HuH-7 (cell line): ENCODE measurements around the gene BCL2L2.

Experiments
- DNase-seq: peaks from one replicate; pipeline ENCODE4 v3.0.0; 2011; ENCODE audit warnings: low spot score

BCL2L2 gene

DNA sequence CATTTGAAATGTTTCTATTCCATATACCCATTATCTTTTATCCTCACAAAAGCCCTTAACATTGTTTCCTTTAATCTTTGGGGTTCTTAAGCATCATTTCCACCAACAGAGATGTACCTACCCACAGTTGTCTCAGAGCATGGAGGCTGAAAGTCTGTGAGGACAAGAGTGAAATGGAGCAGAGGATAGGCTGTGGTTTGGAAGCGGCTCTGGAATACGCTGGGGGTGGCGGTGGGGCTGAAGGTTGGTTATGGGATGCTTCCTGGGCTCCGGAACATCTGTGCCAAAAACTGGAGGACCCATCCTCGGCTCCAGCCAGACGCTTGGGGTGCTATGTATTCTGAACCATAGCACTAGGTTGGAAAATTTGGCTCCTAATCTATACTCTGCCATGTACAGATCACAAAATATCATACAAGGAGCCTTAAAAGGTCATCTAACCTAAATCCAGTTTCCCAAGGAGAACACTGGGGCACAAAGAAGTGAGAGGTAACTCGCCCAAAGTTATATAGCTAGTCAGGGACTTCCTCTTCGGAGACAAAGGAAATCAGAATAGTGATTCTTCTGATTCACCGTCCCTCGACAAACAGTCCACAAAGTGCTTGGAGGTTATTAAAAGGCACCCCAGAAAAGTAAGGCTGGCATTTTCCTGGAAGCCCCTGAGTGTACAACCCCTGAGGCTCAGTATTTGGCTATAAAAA, 6.5 kb upstream of the BCL2L2 start:
- DNase-seq, result no peak

DNA sequence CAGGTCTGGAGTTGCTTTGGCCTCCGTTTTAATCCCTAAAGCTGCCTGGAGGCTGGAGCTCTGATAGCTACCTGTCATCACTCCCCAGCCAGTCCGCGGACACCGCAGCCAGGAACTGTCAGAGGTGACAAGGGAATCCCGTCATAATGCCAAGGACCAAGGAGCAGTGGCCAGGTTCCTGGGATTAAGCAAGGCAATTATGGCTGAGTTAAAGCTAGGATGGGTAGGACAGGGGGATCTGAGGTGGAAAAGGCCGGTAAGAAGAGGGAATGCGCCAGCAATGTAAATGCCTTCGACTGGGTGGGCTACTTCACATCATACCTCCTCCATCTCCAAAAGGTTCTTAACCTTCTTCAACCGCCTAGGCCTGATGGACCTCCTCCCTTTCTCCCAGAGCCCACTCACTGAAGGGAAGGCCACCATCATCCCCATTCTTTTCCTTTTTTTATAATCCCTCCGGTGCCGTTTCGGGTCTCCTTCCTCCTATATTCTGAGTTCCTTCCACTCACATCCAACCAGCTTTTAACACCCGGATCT, 5.9 kb upstream of the BCL2L2 start:
- DNase-seq, result peak; percentile 25

DNA sequence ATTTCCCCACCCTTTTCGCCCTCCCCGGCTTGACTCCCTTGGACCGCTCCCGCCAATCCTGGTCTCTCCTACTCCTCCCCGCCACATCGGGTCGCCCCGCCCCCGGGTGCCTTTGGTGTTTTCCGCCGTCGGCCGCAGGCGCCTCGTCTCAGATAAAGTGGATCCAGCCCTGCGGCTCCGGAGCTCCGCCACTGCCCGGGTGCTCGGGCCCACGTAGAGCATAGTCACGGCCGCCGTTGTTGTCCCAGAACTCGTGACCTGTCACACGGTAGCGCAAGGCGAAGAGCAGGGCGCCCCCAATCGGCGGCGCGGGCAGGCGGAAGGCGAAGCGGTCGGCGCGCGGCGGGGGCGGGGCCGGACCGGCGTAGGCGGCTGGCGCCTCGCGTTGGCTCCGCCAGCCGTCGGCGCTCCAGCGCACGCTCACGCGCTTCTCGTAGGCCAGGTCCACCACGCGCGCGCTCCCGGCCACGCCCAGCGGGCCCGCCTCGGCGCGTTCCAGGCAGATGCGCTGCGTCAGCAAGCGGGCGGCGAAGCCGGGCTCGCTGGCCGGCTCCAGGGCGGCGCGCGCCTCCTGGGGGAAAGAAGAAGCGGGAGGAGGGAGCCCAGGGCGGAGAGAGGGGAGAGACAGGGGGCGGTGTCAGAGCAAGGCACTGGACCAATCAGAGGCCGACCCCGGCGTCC, 5.2 kb upstream of the BCL2L2 start:
- peak; percentile 96 for DNase-seq

DNA sequence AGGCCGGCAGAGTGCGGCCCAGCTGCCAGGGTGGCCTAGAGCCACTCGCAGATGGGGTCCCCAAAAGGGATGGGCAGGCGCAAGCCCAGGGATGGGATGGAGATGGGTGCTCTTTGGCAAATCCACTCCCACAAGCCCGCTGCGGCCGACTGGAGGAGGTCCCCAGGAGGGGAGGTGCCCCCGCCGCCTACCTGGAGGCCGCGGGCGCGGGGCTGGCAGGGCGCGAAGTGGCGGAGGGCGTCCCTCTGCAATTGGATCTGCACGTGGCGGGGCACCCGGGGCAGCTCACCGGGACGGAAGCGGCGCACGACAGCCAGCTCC, 4.7 kb upstream of the BCL2L2 start:
- DNase-seq, result no peak

DNA sequence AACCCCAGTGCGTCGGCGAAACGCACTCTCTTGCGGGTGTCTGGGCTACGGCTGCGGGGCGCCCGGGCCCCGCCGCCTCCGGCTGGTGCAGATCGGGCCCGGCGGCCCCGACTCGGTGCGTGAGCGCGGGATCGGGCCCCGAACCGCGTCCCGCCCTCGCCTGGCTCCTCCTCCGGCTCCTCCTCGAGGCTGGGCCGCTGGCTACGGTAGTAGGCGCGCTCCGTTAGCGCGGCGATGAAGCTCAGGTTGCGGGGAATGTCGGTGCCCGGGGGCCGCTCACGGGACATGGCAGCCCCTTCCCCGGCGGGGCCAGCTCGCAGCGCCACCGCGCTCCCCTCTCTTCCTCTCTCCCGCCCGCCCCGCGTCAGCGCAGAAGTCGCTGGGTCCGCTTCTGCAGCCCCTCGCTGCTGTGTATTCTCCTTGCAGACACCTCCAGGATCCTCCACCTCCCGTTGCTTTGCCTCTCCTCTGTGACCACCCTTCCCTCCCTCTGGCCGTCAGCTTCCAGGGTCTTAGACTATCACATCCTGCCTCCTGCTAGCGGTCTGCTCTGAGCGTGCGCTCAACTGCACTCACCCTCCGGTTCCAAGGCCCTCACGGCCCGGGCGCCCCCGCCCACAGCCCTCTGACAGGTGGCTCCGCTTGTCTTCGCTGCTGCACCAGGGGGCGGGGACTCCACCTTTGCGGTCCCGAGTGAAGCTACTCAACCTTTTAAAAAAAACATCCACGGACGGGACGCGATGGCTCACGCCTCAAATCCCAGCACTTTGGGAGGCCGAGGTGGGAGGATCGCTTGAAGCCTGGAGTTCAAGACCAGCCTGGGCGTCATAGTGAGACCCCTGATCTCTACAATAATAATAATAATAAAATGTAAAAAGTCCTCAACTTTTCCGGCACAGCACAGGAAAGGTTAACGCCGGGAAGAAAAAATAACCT, 4.1 kb upstream of the BCL2L2 start, which contains the start of gene PPP1R3E:
Gene PPP1R3E, minus strand, starts transcription at position 570 of the 936 bp plus-strand sequence. Its CDS starts 283 bp downstream, at position 287.
- DNase-seq, result peak; percentile 58

DNA sequence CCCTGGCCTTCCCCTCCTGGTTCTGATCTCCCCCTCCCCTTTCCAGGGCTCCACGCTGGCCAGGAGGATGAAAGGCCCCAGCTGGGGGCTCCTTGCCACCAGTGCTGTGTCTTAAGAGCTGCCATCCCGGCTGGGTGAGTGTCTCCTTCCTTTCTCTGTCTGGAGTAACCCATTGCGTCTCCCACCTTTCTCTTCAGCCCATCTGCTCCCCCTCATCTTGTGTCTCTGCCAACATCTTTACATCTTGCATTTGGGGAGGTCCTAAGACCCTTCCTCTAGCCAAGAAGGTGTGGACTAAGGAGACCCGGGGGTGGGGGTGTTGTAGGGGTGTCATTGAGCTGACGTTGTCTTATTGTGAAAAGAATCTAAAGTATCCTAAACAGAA, 505 bp downstream of the BCL2L2 start:
- DNase-seq, result no peak

DNA sequence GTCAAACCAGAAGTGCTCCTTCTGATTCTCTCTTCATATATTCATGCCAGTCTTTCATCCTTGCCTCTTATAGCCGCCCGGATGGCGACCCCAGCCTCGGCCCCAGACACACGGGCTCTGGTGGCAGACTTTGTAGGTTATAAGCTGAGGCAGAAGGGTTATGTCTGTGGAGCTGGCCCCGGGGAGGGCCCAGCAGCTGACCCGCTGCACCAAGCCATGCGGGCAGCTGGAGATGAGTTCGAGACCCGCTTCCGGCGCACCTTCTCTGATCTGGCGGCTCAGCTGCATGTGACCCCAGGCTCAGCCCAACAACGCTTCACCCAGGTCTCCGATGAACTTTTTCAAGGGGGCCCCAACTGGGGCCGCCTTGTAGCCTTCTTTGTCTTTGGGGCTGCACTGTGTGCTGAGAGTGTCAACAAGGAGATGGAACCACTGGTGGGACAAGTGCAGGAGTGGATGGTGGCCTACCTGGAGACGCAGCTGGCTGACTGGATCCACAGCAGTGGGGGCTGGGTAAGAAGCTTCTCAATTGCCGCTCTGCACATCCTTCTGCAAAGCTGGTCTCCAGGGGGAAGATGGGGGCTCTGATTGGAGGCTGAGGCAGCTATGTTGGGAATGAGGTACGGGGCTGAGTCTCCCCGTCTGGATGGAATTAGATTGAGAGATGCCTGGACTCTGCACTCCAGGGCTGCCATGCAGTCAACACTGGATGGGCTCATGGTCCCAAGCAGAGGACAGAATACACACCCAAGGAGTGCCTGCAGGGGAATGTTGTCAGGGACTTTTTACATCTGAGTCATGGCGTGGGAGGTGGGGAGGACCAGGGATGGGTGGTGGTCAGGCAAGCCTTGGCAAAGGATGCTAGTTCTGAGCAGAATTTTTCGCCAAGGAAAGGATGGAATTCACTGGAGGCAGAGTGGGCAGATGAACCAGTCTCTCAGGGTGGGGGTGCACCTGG, 1.3 kb downstream of the BCL2L2 start:
- DNase-seq, result no peak

DNA sequence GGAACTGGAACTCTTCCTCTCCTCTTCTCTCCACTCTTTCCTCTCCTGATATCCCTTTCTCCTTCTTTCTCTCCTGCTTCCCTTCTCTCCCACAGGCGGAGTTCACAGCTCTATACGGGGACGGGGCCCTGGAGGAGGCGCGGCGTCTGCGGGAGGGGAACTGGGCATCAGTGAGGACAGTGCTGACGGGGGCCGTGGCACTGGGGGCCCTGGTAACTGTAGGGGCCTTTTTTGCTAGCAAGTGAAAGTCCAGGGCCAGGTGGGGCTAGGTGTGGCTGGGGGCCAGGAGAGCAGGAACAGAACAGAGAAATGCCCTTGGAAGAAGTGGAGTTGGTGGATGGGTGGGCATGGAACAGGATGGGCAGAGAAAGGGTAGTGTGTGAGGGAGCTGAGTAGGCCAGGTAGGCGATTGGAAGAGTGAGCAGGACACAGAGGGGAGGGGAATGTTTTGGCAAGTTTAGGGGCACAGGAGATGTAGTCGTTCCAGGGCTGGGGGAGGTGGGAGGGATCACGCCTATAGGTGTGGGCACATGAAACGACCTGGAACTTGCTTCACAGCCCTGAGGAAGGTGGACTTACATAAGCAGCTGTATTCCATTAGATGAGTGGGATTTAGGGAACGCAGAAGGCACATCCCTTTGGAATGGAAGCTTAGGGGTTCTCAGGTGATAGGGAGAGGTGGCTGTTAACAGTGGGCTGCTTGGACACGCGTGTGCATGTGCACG, 2.2 kb downstream of the BCL2L2 start:
- DNase-seq, result no peak

DNA sequence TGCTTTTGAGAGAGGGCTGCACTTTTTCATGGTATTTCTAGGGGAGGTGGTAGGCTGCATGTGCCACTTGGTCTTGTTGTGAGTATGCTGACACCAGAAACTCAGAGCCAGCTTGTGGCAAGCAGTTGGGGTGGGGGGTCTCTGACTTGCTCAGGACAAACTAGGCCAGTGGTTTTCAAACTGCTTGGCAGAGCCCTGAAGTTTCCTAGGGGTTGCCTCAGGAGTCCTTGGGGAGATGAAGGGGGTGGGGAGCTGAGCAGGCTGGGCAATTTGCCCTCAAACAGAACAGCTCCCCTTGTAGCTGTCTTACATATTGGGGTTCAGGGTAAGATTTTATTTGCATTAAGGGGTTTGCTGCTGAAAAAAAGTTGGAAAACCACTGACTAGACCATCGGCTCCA, 3.9 kb downstream of the BCL2L2 start:
- DNase-seq, result no peak

DNA sequence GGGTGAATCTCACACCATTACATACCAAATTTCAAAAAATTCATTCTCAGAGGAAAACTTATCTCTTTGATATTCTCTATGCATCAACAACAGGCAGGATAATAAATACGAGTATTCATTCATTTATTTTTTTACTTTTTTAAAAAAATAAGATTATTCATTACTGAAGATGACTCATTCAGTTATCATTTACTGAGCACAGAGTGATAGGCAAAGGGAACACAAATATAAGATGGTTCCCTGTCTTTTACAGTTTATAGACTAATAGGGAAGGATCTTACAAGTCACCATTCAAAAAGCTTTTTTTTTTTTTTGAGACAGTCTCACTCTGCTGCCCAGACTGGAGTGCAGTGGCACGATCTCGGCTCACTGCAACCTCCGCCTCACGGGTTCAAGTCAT, 9.7 kb downstream of the BCL2L2 start:
- DNase-seq, result no peak

DNA sequence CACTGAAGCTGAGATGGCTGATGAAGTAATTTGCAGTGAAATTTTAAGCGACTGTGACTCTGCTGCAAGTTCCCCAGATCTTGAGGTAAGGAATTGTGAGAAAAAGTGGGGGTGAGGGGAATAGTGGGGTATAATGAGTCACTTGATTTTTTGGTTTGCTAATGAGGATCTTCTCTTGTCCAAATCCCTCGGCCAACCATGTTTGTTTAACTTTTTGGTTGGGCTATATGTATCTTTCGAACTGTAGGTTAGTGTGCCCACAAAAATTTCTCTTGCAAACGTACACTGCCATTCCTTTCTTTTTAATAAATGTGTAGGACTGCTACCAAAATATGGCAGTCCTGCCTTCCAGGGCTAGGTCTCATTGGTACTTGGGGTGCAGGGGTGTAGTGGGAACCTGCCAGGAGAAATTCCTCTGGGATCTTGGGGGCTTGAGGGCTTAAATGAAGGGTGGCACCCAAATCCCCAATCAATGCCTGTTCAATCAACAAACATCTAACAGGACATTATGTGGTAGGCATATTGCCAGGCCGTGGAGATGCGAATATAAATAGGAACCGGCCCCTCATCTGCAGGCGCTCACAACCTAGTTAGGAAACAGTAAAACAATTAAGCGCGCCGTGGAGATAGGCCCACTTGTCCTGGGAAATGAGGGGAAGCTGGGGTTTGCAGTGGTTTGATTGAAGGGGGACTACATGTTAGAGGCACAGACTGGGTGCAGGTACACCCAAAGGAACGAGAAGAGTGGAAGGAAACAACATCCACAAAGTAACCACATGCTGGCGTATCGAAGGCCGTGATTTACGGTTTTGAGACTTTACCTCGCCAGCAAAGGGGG, 13.3 kb downstream of the BCL2L2 start:
- no peak for DNase-seq

DNA sequence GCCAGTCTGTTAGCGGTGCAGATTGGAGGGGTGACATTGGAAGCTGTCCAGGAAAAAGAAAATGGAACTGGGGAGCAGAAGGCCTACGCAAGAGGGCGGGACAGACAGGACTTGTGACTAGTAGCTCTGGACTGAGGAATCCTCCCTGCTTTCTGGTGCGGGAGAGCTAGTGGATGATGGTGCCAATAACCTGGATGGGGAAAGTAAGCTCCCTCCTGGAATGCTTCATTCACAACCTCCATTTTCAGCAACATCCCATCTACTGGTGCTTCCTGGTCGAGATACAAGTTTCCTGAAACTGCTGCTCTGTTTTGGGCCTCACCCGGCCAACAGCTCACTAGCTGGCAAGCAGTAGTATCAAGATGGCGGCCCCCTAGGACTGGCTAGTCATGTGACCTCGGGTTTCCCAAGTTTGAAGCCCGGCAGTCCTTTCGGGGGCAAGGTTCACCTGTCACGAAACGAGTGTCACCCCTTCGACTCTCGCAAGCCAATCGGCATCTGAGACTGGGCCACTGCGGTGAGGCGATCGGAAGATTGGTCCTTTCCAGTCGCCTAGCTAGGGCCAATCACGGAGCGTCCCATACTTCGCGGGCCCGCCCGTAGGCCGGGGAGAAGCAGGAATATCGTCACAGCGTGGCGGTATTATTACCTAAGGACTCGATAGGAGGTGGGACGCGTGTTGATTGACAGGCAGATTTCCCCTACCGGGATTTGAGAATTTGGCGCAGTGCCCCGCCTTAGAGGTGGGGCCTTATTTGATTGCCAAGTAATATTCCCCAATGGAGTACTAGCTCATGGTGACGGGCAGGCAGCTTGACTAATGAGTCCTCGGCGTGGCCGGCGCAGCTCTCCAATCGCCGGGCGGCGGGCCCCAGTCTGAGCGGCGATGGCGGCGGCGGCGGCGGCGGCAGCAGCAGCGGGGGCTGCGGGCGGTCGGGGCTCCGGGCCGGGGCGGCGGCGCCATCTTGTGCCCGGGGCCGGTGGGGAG, 14.2 kb downstream of the BCL2L2 start, which contains the start of gene PABPN1:
Gene PABPN1, plus strand, starts transcription at position 874 of the 988 bp plus-strand sequence. Its CDS starts 13 bp downstream, at position 887.
- peak; percentile 96 for DNase-seq

DNA sequence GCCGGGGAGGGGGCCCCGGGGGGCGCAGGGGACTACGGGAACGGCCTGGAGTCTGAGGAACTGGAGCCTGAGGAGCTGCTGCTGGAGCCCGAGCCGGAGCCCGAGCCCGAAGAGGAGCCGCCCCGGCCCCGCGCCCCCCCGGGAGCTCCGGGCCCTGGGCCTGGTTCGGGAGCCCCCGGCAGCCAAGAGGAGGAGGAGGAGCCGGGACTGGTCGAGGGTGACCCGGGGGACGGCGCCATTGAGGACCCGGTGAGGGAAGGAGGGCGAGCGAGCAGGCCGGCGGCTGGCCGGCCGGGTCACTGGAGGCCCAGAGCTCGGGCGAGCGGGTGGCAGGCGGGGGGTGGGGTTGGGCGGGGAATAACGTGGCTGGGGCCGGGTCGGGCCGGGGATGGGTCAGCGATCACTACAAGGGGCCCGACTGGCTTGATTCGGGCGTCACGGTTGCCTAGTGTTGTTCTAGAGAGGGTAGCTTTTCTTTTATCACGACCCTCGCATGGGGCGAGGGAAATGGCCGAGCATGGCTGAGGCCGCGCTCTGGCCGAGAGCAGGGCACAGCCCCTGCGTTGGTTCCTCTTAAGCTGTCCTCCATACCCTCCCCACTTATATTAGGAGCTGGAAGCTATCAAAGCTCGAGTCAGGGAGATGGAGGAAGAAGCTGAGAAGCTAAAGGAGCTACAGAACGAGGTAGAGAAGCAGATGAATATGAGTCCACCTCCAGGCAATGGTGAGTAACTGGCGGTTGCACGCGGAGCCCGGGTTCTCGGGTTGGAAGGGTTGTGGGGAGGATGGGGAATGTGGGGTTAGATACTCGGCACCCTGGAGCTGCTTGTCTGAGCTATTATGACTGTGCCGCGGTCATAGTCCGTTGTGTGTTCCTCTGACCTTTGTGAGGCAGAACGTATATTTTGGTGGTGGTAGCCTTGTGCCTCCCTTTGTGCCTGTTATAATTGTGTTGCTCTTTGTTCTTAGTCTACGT, 15.2 kb downstream of the BCL2L2 start:
- peak; percentile 18 for DNase-seq

DNA sequence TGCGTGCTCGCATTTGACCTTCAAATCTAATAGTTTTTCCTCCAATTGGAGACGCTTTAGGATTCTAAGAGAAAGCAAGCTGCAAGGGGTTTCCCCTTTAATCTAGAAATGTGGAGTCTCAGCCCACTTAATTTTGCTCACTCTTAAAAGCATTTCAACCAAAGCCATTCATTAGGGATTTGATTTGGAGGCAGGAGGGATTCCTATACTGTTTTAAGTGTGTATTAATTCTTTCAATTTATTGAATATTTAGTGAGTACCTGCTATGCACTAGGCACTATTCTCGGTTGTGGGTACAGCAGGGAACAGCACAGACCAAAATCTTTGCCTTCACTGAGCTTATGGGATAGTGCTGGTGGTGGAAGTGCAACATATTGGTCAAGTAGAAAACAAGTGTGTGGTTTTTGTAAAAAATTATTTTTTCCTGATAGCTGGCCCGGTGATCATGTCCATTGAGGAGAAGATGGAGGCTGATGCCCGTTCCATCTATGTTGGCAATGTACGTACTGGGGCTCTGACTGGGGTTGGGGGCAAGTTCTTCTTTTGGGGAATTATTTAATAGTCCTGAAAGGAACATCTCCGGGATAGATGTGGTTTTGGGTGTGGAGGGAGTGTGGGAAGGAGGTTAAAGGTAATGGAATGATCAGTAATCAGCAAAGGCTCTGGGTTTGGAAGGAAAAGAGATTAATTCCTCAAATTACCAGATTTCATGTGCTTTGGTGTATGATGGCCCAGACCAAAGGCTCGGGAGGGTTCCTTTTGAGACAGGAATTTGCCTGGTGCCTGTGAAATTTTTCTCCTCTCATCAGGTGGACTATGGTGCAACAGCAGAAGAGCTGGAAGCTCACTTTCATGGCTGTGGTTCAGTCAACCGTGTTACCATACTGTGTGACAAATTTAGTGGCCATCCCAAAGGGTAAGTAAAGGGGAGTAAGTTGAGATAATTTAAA, 16.2 kb downstream of the BCL2L2 start:
- DNase-seq, result no peak

DNA sequence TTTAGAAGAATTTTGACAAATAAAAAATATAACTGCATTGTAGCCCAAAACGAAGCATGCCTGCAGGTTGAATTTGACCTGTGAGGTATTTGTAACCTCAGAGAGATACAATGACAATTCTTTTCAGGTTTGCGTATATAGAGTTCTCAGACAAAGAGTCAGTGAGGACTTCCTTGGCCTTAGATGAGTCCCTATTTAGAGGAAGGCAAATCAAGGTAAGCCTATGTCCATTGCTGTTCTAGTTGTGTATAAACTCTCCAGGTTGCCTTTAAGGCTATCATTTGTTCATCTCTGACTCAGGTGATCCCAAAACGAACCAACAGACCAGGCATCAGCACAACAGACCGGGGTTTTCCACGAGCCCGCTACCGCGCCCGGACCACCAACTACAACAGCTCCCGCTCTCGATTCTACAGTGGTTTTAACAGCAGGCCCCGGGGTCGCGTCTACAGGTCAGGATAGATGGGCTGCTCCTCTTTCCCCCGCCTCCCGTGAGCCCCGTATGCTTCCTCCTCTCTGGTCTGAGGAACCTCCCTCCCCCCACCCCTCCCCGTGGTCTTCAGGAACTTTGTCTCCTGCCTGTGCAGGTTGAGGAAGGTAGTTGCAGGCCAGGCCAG, 17.3 kb downstream of the BCL2L2 start:
- no peak for DNase-seq

DNA sequence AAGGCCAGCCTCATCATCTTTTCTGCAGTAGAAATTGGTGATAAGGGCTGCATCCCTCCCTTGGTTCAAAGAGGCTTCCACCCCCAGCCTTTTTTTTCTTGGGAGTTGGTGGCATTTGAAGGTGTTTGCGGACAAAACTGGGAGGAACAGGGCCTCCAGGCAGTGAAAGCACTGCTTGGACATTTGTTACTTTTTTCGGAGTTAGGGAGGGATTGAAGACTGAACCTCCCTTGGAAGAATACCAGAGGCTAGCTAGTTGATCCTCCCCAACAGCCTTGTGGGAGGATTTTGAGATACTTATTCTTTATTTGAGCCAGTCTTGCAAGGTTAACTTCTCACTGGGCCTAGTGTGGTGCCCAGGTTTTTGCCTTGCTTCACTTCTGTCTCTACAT, 17.8 kb downstream of the BCL2L2 start:
- DNase-seq, result no peak
